ENCODE measurements around the gene INS.
A peak's percentile ranks its signal among the peaks of the same experiment; 100 is the strongest.

DNA sequence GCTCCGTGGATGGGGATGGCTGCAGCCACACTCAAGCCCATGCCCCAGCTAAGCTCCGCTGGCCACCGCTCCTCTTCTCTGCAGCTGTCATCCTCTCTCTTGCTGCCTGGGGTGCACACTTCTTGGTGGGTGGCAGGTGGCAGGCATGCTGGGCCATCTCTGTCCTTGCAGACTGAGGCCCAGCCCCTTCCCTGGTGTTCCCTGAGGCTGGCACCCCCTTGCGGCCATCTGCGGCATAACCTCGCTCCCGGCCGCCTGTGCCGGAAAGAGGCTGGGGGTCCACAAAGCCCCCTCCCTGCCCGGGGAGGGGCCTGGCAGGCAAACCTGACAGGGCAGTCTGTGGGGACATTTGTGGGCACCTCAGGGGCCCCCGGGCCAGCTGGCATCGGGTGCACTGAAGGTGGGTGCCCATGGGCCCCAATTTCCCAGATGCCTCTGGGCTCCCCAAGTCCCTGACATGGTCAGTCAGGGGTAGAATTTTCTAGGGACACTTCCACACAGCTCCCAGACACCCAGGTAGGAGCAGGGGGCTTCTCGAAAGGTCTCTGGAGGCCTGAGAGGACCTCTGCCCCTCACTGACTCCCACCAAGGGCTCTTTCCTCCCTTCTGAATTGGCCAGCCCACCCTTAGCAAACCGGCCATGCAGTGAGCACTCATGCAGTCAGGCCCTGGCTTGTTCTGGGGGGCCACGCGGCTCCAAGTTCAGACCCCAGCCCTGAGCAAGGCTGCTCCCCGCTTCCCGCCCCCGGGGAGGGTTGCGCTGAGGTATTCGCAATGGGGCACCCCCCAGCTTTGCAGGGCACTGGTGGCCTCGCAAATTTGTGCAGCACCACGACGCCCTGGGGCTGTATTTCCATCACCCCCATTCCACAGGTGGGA is 34.1 kb upstream of the INS start:
- TF ChIP-seq, protein P1, sequence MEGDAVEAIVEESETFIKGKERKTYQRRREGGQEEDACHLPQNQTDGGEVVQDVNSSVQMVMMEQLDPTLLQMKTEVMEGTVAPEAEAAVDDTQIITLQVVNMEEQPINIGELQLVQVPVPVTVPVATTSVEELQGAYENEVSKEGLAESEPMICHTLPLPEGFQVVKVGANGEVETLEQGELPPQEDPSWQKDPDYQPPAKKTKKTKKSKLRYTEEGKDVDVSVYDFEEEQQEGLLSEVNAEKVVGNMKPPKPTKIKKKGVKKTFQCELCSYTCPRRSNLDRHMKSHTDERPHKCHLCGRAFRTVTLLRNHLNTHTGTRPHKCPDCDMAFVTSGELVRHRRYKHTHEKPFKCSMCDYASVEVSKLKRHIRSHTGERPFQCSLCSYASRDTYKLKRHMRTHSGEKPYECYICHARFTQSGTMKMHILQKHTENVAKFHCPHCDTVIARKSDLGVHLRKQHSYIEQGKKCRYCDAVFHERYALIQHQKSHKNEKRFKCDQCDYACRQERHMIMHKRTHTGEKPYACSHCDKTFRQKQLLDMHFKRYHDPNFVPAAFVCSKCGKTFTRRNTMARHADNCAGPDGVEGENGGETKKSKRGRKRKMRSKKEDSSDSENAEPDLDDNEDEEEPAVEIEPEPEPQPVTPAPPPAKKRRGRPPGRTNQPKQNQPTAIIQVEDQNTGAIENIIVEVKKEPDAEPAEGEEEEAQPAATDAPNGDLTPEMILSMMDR (IDR thresholded peaks at IDR 0.05), result peak; percentile 48 to 90 (median 62)
- no peak for TF ChIP-seq POLR2A (IDR thresholded peaks at IDR 0.05)

All from thyroid gland (tissue), 4 donors.